ENCODE results near the gene AFAP1L2.
"Not testable (repeated sequence)": the region's sequence is repeated elsewhere in the genome, so short reads cannot be mapped to it uniquely, and the experiment has no call there.

The AFAP1L2 gene

GRCh38 chr10:114359041-114359952 is 45.0 kb downstream of the AFAP1L2 start:
- no peak for DNase-seq

GRCh38 chr10:114357515-114357996 is 46.7 kb downstream of the AFAP1L2 start:
- no peak for DNase-seq

DNA sequence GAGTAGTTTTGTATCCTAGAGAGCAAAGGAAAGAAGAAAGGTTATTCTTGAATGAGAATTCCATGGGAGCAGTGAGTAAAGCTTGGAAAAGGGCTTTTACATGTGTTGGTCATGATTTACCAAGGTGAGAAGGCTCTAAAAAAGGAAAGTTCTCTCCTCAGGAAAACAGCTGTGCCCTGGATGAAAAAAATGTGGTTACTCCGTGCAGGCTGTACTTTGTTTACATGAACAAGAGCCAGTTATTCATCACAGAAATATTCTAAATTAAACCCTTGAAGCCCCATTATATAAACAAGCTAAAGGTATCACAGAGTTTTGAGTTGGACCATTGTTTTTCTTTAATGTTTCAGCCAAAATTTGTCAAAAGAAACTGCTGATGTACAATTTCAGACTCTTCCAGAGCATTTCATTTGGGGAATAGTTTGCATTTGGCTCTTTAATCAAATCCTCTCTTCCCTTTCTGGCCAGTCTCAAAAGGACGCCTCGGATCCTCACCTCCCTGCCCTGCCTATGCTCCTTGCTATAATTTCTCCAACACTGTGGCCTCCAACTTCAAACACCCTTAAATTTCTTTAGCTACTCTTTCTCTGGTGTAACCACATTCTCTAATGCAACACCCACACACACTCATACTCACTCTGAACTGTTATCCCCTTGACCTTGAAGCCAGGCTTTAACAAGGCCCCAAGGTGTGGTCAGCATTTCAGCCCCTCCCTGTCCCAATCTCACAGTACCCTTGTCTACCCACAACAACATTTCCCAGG is 47.4 kb downstream of the AFAP1L2 start:
- no peak for DNase-seq

DNA sequence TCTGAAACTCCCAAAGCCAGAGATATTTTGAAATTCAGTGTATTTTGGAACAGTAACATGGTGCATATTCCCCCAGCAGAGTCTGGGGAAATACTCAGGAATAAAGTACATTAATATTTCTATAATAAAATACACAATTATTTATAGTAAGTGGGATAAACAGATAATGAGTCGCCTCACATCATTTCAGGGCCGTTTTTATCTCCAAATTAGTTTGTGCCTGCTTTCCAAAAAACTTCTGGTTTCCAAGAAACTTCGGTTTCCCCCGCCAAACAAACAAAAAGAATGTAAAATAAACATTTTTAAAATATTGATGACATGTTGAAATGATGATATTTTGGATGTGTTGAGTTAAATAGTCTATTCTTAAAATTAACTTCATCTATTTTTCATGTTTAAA is 48.2 kb downstream of the AFAP1L2 start:
- no peak for DNase-seq

DNA sequence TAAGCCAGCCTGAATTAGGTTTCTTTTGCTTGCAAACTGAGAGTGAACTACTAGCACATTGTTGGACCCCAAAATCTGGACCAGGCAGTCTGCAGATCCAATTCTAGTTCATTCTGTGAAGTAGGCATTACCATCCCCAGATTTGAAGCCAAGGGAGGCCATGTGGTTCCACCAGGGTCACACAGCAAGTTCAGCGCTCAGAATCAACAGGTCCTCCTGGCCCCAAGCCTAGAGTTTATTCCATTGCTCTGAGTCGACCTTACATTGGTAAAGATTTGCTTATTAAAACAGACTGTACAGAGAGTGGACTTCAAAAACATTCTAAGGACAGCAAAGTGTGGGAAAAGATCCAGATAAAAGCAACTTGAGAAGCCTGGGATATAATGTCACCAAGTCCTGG is 50.9 kb downstream of the AFAP1L2 start:
- DNase-seq = no peak

DNA sequence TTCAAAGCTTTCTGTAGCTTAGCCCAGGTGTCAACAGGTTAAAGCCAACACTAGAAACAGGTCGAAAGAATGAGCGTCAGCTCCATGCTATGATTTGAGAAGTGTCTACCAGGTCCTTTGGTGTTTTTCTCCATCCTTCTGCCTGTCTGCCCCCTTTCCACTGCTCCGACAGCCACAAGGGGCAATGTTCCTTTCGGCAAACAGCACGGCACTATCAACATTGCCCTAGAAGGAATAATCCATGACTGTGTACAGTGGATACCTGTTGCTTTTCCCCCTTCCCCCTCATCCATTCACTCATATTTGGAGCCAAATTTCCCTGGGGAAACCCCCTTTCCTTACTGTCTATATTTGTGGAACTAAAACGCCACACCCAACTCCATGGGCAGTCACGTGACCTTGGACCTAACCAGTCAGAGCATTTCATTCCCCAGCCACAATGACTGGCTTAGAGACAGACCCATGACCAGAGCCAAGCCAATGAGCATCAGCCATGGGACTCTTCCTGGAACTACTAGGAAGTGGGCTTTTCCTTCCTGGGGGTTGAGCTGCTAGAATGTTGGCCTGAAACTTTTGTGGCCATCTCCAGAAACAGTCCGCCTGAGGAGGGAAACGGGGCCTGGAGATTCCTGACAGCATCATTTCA is 51.5 kb downstream of the AFAP1L2 start:
- DNase-seq = no peak

- no peak for DNase-seq
These were observed 53.6 kb downstream of the AFAP1L2 start for GRCh38 chr10:114350751-114351150.

DNA sequence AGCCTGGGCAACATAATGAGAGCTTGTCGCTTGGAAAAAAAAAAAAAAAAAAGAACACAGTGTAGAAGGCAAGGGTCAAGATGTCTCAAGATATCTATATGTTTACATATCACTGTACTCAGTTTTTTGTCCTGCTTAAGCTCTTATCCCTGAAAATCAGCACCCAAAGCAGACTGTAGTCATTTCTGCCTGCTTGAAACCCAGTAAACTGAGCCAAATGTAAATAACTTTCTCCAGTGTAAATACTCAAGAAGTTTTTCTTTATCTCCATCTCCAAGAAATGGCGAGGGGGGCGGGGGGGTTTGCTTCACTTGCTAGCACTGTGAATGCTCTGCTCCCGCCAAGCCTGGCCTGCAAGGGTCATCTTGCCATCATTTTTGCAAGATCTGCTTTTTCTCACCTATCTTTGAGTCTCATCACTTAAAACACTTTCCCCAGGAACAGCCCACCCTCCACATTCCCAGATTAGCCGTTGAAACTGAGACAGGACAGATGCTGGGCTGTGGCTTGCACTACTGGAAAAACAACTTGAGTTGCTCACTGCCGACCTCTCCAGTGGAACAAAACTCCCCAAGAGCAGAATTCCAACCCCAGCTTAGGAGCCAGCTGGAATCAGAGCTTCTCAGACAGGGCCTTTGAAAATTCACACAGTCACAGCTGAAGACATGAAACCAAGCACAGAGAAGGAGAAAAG is 54.6 kb downstream of the AFAP1L2 start:
- DNase-seq = no peak

DNA sequence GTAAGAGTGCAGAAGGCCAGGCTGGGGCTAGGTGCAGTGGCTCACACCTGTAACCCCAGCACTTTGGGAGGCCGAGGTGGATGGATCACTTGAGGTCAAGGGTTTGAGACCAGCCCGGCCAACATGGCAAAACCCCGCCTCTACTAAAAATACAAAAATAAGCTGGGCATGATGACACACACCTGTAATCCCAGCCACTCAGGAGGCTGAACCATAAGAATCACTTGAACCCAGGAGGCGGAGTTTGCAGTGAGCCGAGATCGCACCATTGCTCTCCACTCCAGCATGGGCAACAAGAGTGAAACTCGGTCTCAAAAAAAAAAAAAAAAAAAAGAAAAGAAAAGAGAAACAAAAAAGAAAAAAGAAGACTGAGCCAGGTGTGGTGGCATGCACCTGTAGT is 55.2 kb downstream of the AFAP1L2 start:
- DNase-seq = not testable (repeated sequence)

DNA sequence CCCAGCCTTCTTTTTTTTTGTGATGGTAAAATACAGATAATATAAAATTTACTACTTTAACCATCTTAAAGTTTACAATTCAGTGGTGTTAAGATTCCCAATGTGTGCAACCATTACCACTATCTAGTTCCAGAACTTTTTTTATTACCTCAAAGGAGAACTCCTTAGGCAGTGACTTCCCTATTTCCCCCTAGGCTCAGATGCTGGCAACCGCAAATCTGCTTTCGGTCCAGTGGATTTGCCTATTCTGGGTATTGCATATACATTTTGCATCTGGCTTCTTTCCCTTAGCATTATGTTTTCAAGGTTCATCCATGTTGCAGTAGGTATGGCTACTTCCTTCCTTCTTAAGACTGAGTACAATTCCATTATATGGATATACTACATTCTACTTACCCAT is 56.5 kb downstream of the AFAP1L2 start:
- peak in 3 of 4 experiments; percentile 10 to 18 (median 13) for DNase-seq

GRCh38 chr10:114347241-114347640 is 57.1 kb downstream of the AFAP1L2 start:
- no peak for DNase-seq

- DNase-seq = no peak
These were observed 57.9 kb downstream of the AFAP1L2 start for GRCh38 chr10:114346176-114347031.

DNA sequence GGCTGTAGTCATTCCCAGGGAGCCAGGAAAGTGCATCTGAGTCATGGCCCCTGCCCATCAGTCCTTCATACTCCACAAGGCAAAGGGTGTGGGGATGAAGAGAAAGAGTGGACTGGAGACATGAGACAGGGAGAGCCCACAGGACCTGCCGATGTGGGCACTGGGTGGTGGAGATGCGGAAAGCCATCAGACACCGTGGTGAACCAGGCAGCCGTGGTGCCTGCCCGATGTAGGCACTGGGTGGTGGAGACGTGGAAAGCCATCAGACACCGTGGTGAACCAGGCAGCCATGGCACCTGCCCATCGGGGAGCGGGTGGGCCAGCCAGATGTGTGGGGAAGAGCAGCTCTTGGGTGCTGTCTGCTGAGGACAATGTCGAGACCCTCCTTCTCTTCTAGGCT is 58.6 kb downstream of the AFAP1L2 start:
- DNase-seq = no peak

- DNase-seq = no peak
These were observed 60.4 kb downstream of the AFAP1L2 start for GRCh38 chr10:114343623-114344505.

- no peak for DNase-seq
These were observed 61.3 kb downstream of the AFAP1L2 start for GRCh38 chr10:114342976-114343375.

DNA sequence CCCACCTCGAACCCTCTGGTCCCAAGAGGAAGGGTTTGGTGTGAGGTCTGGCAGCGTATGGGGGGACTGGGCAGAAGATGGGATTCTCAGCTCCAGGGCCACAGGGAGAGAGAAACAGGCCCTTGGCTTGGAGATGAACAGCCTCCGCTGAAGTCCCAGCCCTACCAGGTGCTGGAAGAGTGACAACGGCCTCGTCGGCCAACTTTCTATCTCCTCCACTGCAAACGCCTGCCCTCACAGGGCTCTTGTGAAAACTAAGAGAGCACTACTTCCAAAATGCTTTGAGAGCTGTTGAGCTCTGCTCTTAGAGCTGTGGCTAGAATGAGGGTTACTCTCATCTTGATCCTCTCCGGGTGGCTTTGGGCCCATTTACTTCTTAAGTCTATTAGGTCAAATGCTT is 63.5 kb downstream of the AFAP1L2 start:
- DNase-seq = no peak

DNA sequence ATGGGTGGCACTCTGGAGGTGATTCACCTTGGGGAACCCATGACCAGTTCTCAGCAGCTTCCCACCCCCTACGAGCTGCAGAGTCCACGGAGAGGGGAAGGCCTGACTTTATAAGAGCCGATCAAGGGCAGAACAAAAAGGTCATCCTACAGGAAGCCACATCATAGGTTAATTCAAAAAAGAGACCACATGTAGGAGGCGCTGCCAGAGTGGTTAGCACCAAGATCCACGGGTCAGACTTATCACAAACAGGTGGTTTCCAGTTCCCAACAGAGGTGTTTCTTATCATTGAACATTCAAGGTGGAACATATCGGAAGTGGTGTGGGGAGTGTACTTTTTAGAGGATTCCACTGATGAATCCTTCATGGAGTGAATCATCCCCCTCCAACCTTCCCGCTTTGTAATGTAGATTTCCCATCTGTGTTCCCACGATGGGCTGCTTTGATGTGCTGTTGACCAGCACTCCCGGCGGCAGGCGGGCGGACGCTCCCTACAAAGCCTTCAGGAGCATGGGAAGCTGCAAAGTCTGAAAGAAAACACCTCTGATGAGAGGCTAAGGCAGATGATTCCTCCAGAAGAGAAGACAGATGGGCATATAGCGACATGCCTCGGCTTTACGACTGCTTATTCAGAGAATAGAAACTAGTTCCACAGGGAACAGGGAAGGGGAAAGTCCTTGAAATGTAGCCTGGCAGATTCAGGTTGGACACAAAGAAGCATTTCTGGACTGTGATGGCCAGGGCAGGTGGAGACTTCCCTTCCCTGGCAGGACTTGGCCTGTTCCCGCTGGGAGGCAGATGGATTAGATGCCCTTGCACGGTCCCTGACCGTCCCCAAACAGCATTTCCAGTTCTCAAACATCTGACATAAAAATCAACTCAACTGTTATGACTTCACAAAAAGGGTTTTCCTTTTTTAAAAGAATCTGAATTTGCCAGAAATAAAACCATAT is 66.5 kb downstream of the AFAP1L2 start:
- DNase-seq = no peak

GRCh38 chr10:114336823-114337509 is 67.3 kb downstream of the AFAP1L2 start:
- no peak for DNase-seq

GRCh38 chr10:114335614-114336013 is 68.7 kb downstream of the AFAP1L2 start:
- no peak for DNase-seq
